IMR-90 (cell line): ENCODE measurements around the gene PHPT1.

Source experiments
- CTCF ChIP-seq: conservative IDR thresholded peaks from 2 replicates; pipeline ENCODE4 v1.5.1; 2012; ENCODE audit warnings: mild to moderate bottlenecking, low read depth, low read length, improper control_type of control experiment
- FOS ChIP-seq: fragments of 150-350 bp; IDR thresholded peaks from 2 replicates; pipeline ENCODE4 v1.6.1; 2016; ENCODE audit warnings: low read depth, low read length
- POLR2A ChIP-seq: IDR thresholded peaks from 2 replicates; pipeline ENCODE4 v1.6.1; 2012; ENCODE audit warnings: mild to moderate bottlenecking, low read depth, low read length

GRCh38 chr9:136868644-136869043 is 19.4 kb downstream of the PHPT1 start:
- no peak for TF ChIP-seq CTCF
- TF ChIP-seq POLR2A, result no peak
- no peak for TF ChIP-seq FOS
